Erythroblast (primary cell): Measurements from ENCODE around the gene TXNDC15.

Experiments used
- GATA1 ChIP-seq: IDR thresholded peaks from 2 replicates; pipeline ENCODE4 v1.6.1; 2011; ENCODE audit warnings: low read depth, mild to moderate bottlenecking, control low read depth, low read length, moderate library complexity
- POLR2A ChIP-seq: IDR thresholded peaks from 2 replicates; pipeline ENCODE4 v1.6.1; 2011; ENCODE audit warnings: mild to moderate bottlenecking, low read length

DNA sequence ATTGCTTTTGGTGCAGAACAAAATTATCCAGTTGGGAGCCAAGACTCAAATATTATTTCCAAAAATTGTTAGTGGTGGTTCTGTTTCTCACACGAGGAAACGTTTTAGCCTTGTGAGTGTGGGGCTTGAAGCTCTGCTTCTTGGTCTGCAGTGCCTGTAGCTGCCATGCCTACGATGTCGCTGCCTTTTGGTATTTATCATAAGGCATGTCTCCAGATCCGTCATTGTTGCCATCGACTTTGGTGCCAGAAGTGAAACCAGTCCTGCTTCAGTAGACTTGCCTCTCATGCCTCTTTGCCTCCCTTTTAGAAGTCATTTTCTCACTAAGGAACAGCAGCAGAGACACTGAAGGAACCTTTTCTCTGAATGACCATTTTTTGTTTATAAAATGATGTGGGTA lies 63.9 kb downstream of the TXNDC15 start:
- no peak for TF ChIP-seq POLR2A
- TF ChIP-seq GATA1 = no peak
